ENCODE measurements around the gene TRAPPC14.

GRCh38 chr7:100155553-100156317 is 2.8 kb downstream of the TRAPPC14 start:
- TF ChIP-seq EZH2 (IDR thresholded peaks at IDR 0.05; ENCODE audit: insufficient read depth, poor library complexity, severe bottlenecking) (no peak), EZH2phosphoT487 (IDR thresholded peaks at IDR 0.05; ENCODE audit: insufficient read depth, low read depth) (no peak)

All from GM23248 (cell line).